Mesothelial cell of epicardium (in vitro differentiated cells): ENCODE results near the gene TNPO3. TPM values are rescaled to one million over a fixed set of nuclear protein-coding genes. Genes with fewer than 3 reads are reported as not detected.

ENCODE experiments used
- DNase-seq, 2 experiments: peaks; one replicate each; pipeline ENCODE4 v3.0.0; 2021; ENCODE audit warnings: low spot score in 2 of 2; ENCODE audit not compliant: unreplicated experiment in 2 of 2
- H3K27ac Mint-ChIP-seq: 2 replicates; pipeline ENCODE4 v1.8.0; 2021; ENCODE audit warnings: mixed read lengths
- H3K27me3 Mint-ChIP-seq: 2 replicates; pipeline ENCODE4 v1.8.0; 2021; ENCODE audit warnings: low read depth, mixed read lengths
- H3K36me3 Mint-ChIP-seq: 2 replicates; pipeline ENCODE4 v1.8.0; 2021; ENCODE audit warnings: mixed read lengths
- H3K4me1 Mint-ChIP-seq: 2 replicates; pipeline ENCODE4 v1.8.0; 2021; ENCODE audit warnings: mixed read lengths
- H3K4me3 Mint-ChIP-seq: 2 replicates; pipeline ENCODE4 v1.8.0; 2021; ENCODE audit warnings: mild to moderate bottlenecking, moderate library complexity, mixed read lengths
- H3K9me3 Mint-ChIP-seq: 2 replicates; pipeline ENCODE4 v1.8.0; 2021; ENCODE audit warnings: mixed read lengths
- CTCF ChIP-seq: fragments of 200-600 bp; sonication (generic); IDR thresholded peaks from one replicate; pipeline ENCODE4 v1.5.0; 2021; ENCODE audit warnings: antibody characterized with exemption; ENCODE audit not compliant: unreplicated experiment
- total RNA-seq: library from RNA; stranded (reverse); gene quantifications from 3 replicates; pipeline ENCODE4 v1.2.1, GENCODE V29; 2021

Gene TNPO3
- total RNA-seq, 1 donor from 2014 or later = 40.2 TPM

GRCh38 chr7:128906001-128906765 lies 148.7 kb downstream of the TNPO3 start:
- H3K27me3 Mint-ChIP-seq = peaks cover 38% of the 10 kb centered on the region

DNA sequence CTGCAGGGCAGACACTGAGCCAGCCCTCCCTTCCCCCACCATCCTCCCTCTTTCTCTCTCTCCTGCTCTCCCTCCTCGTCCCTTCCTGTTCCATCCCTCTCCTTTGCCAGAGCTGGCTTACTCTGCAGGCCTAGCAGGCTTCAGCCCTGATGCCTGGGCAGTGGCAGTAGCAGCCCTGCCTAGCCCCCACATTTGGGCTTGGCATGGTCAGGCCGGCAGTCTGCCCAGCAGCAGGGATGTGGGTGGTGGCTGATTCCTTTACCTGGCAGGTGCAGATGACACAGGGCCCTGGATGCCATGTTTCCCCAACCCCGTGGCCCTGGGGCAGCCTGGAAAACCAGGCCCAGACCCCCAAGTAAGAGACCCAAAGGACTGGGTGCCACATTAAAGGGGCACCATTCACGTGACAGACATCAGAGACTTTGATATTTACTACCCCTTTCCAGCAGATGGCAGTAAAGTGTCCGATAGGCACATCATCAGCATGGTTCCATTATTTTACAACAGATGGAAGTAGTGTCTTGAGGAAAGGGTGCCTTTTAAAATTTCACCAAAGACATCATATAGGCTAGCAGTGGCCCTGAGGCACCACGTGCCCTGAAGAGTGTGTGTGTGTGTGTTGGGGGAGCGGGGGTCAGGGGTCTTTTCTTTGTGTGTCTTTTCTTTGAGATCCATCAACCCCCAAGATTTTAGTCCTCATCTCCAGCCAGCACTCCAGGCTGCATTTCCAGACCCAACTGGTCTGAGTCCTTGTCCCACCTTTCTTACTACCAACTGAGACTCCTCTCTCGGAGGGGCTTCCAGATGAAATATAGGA lies 150.3 kb downstream of the TNPO3 start:
- Mint-ChIP-seq H3K4me3 (no peak overlapping the region), H3K4me1 (peaks cover 6% of the 10 kb centered on the region), H3K36me3 (peaks cover 17% of the 10 kb centered on the region), H3K9me3 (peaks cover 7% of the 10 kb centered on the region), H3K27ac (no peak overlapping the region), H3K27me3 (peaks cover 25% of the 10 kb centered on the region)
- peak; percentile 57 for TF ChIP-seq CTCF
- no peak for DNase-seq

More at GRCh38 chr7:128906001-128906765, 148.7 kb downstream of the TNPO3 start:
- no peak for DNase-seq
- no peak for TF ChIP-seq CTCF
- Mint-ChIP-seq H3K9me3 (no peaks in the 10 kb centered on the region), H3K27ac (no peak overlapping the region), H3K4me3 (no peak overlapping the region), H3K4me1 (peaks cover 17% of the 10 kb centered on the region), H3K36me3 (peaks cover 10% of the 10 kb centered on the region)

Other genes with a start within 250 kb of the TNPO3 start
- gene FLNC, start 224.7 kb downstream of the TNPO3 start, total RNA-seq = 176 to 188 TPM (median 184 TPM) in 3 replicates
- gene ATP6V1F, start 192.3 kb downstream of the TNPO3 start, total RNA-seq = 122 to 123 TPM (median 122 TPM) in 3 replicates
- gene KCP, start 144.4 kb downstream of the TNPO3 start, total RNA-seq = 19.8 to 23.7 TPM (median 22.5 TPM) in 3 replicates
- 0.51 to 0.90 TPM (median 0.56 TPM) in 3 replicates for gene IRF5, start 117.2 kb downstream of the TNPO3 start, total RNA-seq
- 6.4 to 7.4 TPM (median 7.0 TPM) in 3 replicates for gene TSPAN33, start 89.6 kb upstream of the TNPO3 start, total RNA-seq
- gene SMO, start 133.5 kb upstream of the TNPO3 start, total RNA-seq = 134 to 135 TPM (median 134 TPM) in 3 replicates
- 22.8 to 23.9 TPM (median 23.3 TPM) in 3 replicates for gene AHCYL2, start 169.9 kb upstream of the TNPO3 start, total RNA-seq